Naive thymus-derived CD4-positive, alpha-beta T cell (primary cell): ENCODE data around the gene BCAS2. TPM values are rescaled to one million over a fixed set of nuclear protein-coding genes. Genes with fewer than 3 reads are reported as not detected.

Experiments
- ATAC-seq: fragments of 150-1000 bp; cut with Tn5 transposase; 2 replicates; pipeline ENCODE4 v1.10.0; 2021; ENCODE audit warnings: mild to moderate bottlenecking, moderate library complexity
- CTCF ChIA-PET: fragments of 350-600 bp; sonication (Branson Sonifier 250); formaldehyde crosslinking; loops from one replicate; lab custom pipeline; 2021; ENCODE audit warnings: antibody characterized with exemption; lab: Charles Lee
- POLR2A ChIA-PET: fragments of 350-600 bp; sonication (Branson Sonifier 250); formaldehyde crosslinking; loops from one replicate; lab custom pipeline; 2021; ENCODE audit warnings: antibody characterized with exemption, inconsistent platforms; lab: Charles Lee
- DNase-seq, 9 donors: peaks; one replicate each; pipeline versions ENCODE4 v3.0.0 to v3.0.0-alpha.2; 2020 to 2022; ENCODE audit warnings: mixed read lengths in 1 of 9
- H3K27ac ChIP-seq: one replicate; pipeline ENCODE4 v1.7.0; 2013; ENCODE audit warnings: mild to moderate bottlenecking, low read depth, low read length, moderate library complexity
- H3K27me3 ChIP-seq, 2 donors: one replicate each; pipeline ENCODE4 v1.7.0; 2013; ENCODE audit warnings: low read length in 2 of 2, mild to moderate bottlenecking in 2 of 2, moderate library complexity in 2 of 2; ENCODE audit not compliant: control insufficient read depth in 2 of 2, insufficient read depth in 2 of 2
- H3K36me3 ChIP-seq, 3 experiments: 1 replicate in 2 of 3; 2 replicates in 1 of 3; pipeline ENCODE4 v1.7.0; 2013; ENCODE audit warnings: low read length in 3 of 3, mild to moderate bottlenecking in 3 of 3, moderate library complexity in 1 of 3; ENCODE audit not compliant: insufficient read depth in 3 of 3, control insufficient read depth in 2 of 3
- H3K4me1 ChIP-seq, 2 donors: one replicate each; pipeline ENCODE4 v1.7.0; 2013; ENCODE audit warnings: low read length in 2 of 2, mild to moderate bottlenecking in 2 of 2, moderate library complexity in 1 of 2; ENCODE audit not compliant: control insufficient read depth in 2 of 2, insufficient read depth in 2 of 2
- H3K4me3 ChIP-seq: 2 replicates; pipeline ENCODE4 v1.7.0; 2013; ENCODE audit warnings: mild to moderate bottlenecking, low read length
- H3K9me3 ChIP-seq, 3 experiments: 1 replicate in 2 of 3; 2 replicates in 1 of 3; pipeline ENCODE4 v1.7.0; 2013; ENCODE audit warnings: low read length in 3 of 3; ENCODE audit not compliant: control insufficient read depth in 2 of 3
- H3K27ac Mint-ChIP-seq, 9 donors: one replicate each; pipeline ENCODE4 v1.8.0; 2020 to 2022; ENCODE audit warnings: mixed read lengths in 9 of 9, mild to moderate bottlenecking in 8 of 9, moderate library complexity in 5 of 9, inconsistent platforms in 2 of 9
- H3K27me3 Mint-ChIP-seq, 5 donors: one replicate each; pipeline ENCODE4 v1.8.0; 2021 to 2022; ENCODE audit warnings: mixed read lengths in 5 of 5, mild to moderate bottlenecking in 1 of 5
- H3K36me3 Mint-ChIP-seq, 5 donors: one replicate each; pipeline ENCODE4 v1.8.0; 2020 to 2022; ENCODE audit warnings: mixed read lengths in 5 of 5, mild to moderate bottlenecking in 3 of 5, inconsistent platforms in 1 of 5
- H3K4me1 Mint-ChIP-seq, 7 donors: one replicate each; pipeline ENCODE4 v1.8.0; 2020 to 2022; ENCODE audit warnings: mixed read lengths in 7 of 7, mild to moderate bottlenecking in 3 of 7, inconsistent platforms in 1 of 7
- H3K4me3 Mint-ChIP-seq, 10 donors: one replicate each; pipeline ENCODE4 v1.8.0; 2020 to 2022; ENCODE audit warnings: mild to moderate bottlenecking in 10 of 10, mixed read lengths in 10 of 10, moderate library complexity in 6 of 10, inconsistent platforms in 2 of 10
- H3K9me3 Mint-ChIP-seq, 11 donors: one replicate each; pipeline ENCODE4 v1.8.0; 2020 to 2022; ENCODE audit warnings: mixed read lengths in 11 of 11, mild to moderate bottlenecking in 4 of 11, inconsistent platforms in 1 of 11, moderate library complexity in 1 of 11
- intact Hi-C, 2 donors: fragments of 100-400 bp; cut with micrococcal nuclease; formaldehyde crosslinking; loops; one replicate each; pipeline ENCODE4 v1.15.1; 2023
- polyA plus RNA-seq, 2 donors: library from polyadenylated mRNA; unstranded; fragments of 300-500 nt; fragmentation: Illumina TruSeq; gene quantifications; one replicate each; pipeline ENCODE4 v1.2.3, GENCODE V29; 2021
- total RNA-seq, 6 experiments: library from RNA in 5 of 6; stranded (reverse) in 5 of 6; gene quantifications; 1 replicate in 5 of 6; 2 replicates in 1 of 6; pipeline ENCODE4 v1.2.3 and lab custom pipeline; 2021 to 2026

The BCAS2 gene
- total and polyA plus RNA-seq, 7 experiments from 2014 or later, result 32.3 to 111 (median 66.3) TPM

GRCh38 chr1:114609826-114610225, 28.4 kb upstream of the BCAS2 start:
- no peak overlapping the region for H3K27ac ChIP-seq
- ATAC-seq (no peak), DNase-seq (no peak)
- no peaks in the 10 kb centered on the region for H3K9me3 ChIP-seq
- no peaks in the 10 kb centered on the region for H3K4me1 ChIP-seq
- Mint-ChIP-seq H3K36me3 (peaks cover 0 to 16% (median under 1%) of the 10 kb centered on the region in 5 donors), H3K27me3 (peaks cover 0 to 8% (median under 1%) of the 10 kb centered on the region in 5 donors), H3K27ac (no peak overlapping the region), H3K9me3 (no peaks in the 10 kb centered on the region), H3K4me1 (peaks cover 0 to 5% (median 0%) of the 10 kb centered on the region in 7 donors), H3K4me3 (no peak overlapping the region)
- ChIA-PET CTCF (interaction anchor here (0.6 to 0.7 kb wide), 3 partner anchors 8 to 10 kb away, joined by 3 to 4 read pairs (median 4); no protein-coding TSS in a partner anchor), POLR2A (no interaction called here)
- no peaks in the 10 kb centered on the region for H3K36me3 ChIP-seq
- H3K4me3 ChIP-seq, result no peak overlapping the region
- intact Hi-C loops, result no loop called here
- H3K27me3 ChIP-seq, result no peaks in the 10 kb centered on the region

GRCh38 chr1:114609026-114609425, 27.6 kb upstream of the BCAS2 start:
- Histone ChIP-seq H3K4me3 (no peak overlapping the region), H3K27ac (no peak overlapping the region), H3K27me3 (no peaks in the 10 kb centered on the region), H3K9me3 (no peaks in the 10 kb centered on the region), H3K36me3 (no peaks in the 10 kb centered on the region), H3K4me1 (no peaks in the 10 kb centered on the region)
- Mint-ChIP-seq H3K4me3 (no peak overlapping the region), H3K9me3 (peaks cover 0 to 1% (median 0%) of the 10 kb centered on the region in 11 donors), H3K36me3 (peaks cover 0 to 20% (median 5%) of the 10 kb centered on the region in 5 donors), H3K27ac (no peak overlapping the region), H3K4me1 (peaks cover 0 to 5% (median 0%) of the 10 kb centered on the region in 7 donors), H3K27me3 (peaks cover 0 to 5% (median 4%) of the 10 kb centered on the region in 5 donors)
- intact Hi-C loops, result no loop called here
- CTCF ChIA-PET, result interaction anchor here (0.6 kb wide), 1 partner anchor 11 kb away, joined by 4 read pairs; no protein-coding TSS in a partner anchor
- ATAC-seq (no peak), DNase-seq (no peak)
- POLR2A ChIA-PET, result no interaction called here

- no peak overlapping the region for H3K4me3 Mint-ChIP-seq
- H3K4me1 Mint-ChIP-seq, result peaks cover 0 to 5% (median 0%) of the 10 kb centered on the region in 7 donors
- H3K27ac Mint-ChIP-seq, result no peak overlapping the region
- no peak overlapping the region for H3K4me3 ChIP-seq
- ATAC-seq (no peak), DNase-seq (no peak)
- no peak overlapping the region for H3K27ac ChIP-seq
- H3K9me3 ChIP-seq, result no peaks in the 10 kb centered on the region
- no peaks in the 10 kb centered on the region for H3K27me3 ChIP-seq
- ChIA-PET CTCF (no interaction called here), POLR2A (no interaction called here)
- H3K36me3 Mint-ChIP-seq, result peaks cover 0 to 26% (median 10%) of the 10 kb centered on the region in 5 donors
- peaks cover 0 to 1% (median 0%) of the 10 kb centered on the region in 11 donors for H3K9me3 Mint-ChIP-seq
- peaks cover 0 to 10% (median 0%) of the 10 kb centered on the region in 5 donors for H3K27me3 Mint-ChIP-seq
- H3K4me1 ChIP-seq, result no peaks in the 10 kb centered on the region
- intact Hi-C loops, result no loop called here
- H3K36me3 ChIP-seq, result no peaks in the 10 kb centered on the region
Observed at GRCh38 chr1:114607223-114607622, 25.8 kb upstream of the BCAS2 start.

- ATAC-seq (no peak), DNase-seq (no peak)
- Histone ChIP-seq H3K27me3 (no peaks in the 10 kb centered on the region), H3K4me3 (no peak overlapping the region), H3K36me3 (no peaks in the 10 kb centered on the region), H3K27ac (no peak overlapping the region), H3K9me3 (no peaks in the 10 kb centered on the region), H3K4me1 (no peaks in the 10 kb centered on the region)
- intact Hi-C loops, result no loop called here
- peaks cover 0 to 3% (median 0%) of the 10 kb centered on the region in 11 donors for H3K9me3 Mint-ChIP-seq
- H3K4me1 Mint-ChIP-seq, result no peaks in the 10 kb centered on the region
- H3K4me3 Mint-ChIP-seq, result no peak overlapping the region
- H3K27me3 Mint-ChIP-seq, result peaks cover 0 to 14% (median 8%) of the 10 kb centered on the region in 5 donors
- H3K27ac Mint-ChIP-seq, result no peak overlapping the region
- peaks cover 0 to 55% (median 19%) of the 10 kb centered on the region in 5 donors for H3K36me3 Mint-ChIP-seq
- CTCF ChIA-PET, result no interaction called here
- POLR2A ChIA-PET, result no interaction called here
Observed at GRCh38 chr1:114597949-114598348, 16.5 kb upstream of the BCAS2 start.

GRCh38 chr1:114595602-114596001, 14.2 kb upstream of the BCAS2 start:
- H3K4me3 ChIP-seq, result no peak overlapping the region
- no peaks in the 10 kb centered on the region for H3K9me3 ChIP-seq
- intact Hi-C loops, result no loop called here
- no peaks in the 10 kb centered on the region for H3K36me3 ChIP-seq
- Mint-ChIP-seq H3K4me1 (no peaks in the 10 kb centered on the region), H3K9me3 (peaks cover 0 to 3% (median 0%) of the 10 kb centered on the region in 11 donors), H3K4me3 (no peak overlapping the region), H3K27ac (no peak overlapping the region), H3K36me3 (peaks cover 0 to 47% (median 22%) of the 10 kb centered on the region in 5 donors), H3K27me3 (peaks cover 0 to 17% (median 14%) of the 10 kb centered on the region in 5 donors)
- H3K4me1 ChIP-seq, result no peaks in the 10 kb centered on the region
- H3K27me3 ChIP-seq, result no peaks in the 10 kb centered on the region
- POLR2A ChIA-PET, result no interaction called here
- ATAC-seq (no peak), DNase-seq (no peak)
- no peak overlapping the region for H3K27ac ChIP-seq
- CTCF ChIA-PET, result no interaction called here

GRCh38 chr1:114594046-114594445, 12.6 kb upstream of the BCAS2 start:
- Histone ChIP-seq H3K4me3 (no peak overlapping the region), H3K27ac (no peak overlapping the region), H3K4me1 (no peaks in the 10 kb centered on the region), H3K27me3 (no peaks in the 10 kb centered on the region), H3K36me3 (no peaks in the 10 kb centered on the region), H3K9me3 (no peaks in the 10 kb centered on the region)
- ChIA-PET POLR2A (no interaction called here), CTCF (no interaction called here)
- intact Hi-C loops, result no loop called here
- H3K36me3 Mint-ChIP-seq, result peaks cover 0 to 40% (median 22%) of the 10 kb centered on the region in 5 donors
- peaks cover 0 to 3% (median 0%) of the 10 kb centered on the region in 11 donors for H3K9me3 Mint-ChIP-seq
- H3K27me3 Mint-ChIP-seq, result peaks cover 0 to 20% (median 14%) of the 10 kb centered on the region in 5 donors
- no peak overlapping the region for H3K27ac Mint-ChIP-seq
- H3K4me1 Mint-ChIP-seq, result no peaks in the 10 kb centered on the region
- ATAC-seq (no peak), DNase-seq (no peak)
- H3K4me3 Mint-ChIP-seq, result no peak overlapping the region

- CTCF ChIA-PET, result no interaction called here
Observed at GRCh38 chr1:114589122-114589521, 7.7 kb upstream of the BCAS2 start.

More at GRCh38 chr1:114589122-114589521, 7.7 kb upstream of the BCAS2 start:
- Mint-ChIP-seq H3K27ac (no peak overlapping the region), H3K4me3 (no peak overlapping the region), H3K4me1 (no peaks in the 10 kb centered on the region), H3K27me3 (peaks cover 0 to 23% (median 12%) of the 10 kb centered on the region in 5 donors), H3K9me3 (no peaks in the 10 kb centered on the region), H3K36me3 (peaks cover 0 to 21% (median 9%) of the 10 kb centered on the region in 5 donors)
- H3K4me1 ChIP-seq, result no peaks in the 10 kb centered on the region
- H3K4me3 ChIP-seq, result no peak overlapping the region
- POLR2A ChIA-PET, result no interaction called here
- intact Hi-C loops, result no loop called here
- peaks cover 0 to 3% of the 10 kb centered on the region in 2 donors for H3K27me3 ChIP-seq
- H3K36me3 ChIP-seq, result no peaks in the 10 kb centered on the region
- DNase-seq (no peak), ATAC-seq (no peak)
- no peaks in the 10 kb centered on the region for H3K9me3 ChIP-seq
- no peak overlapping the region for H3K27ac ChIP-seq
